Measurements from ENCODE around the gene PRAMEF6.
"Not testable (repeated sequence)": the region's sequence is repeated elsewhere in the genome, so short reads cannot be mapped to it uniquely, and the experiment has no call there.

Gene PRAMEF6

DNA sequence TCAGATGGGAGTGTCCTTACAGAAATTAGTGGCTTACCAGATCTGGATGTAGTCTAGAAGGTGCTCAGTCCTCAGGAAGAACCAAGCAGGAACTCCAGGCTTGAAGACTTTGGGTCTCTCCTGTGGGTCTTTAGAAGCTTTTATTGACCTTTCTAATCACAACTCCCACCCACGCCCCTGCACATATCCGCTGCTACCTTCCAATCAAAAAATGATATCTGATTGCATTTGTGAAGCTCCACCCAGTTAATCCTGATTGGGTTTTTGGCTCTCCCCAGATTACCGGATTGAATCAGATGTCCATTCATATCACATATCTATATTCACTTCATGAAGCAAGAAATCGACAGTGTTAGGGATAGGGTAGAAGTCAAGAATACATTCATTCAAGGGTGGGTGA lies at the start of gene PRAMEF6:
PRAMEF6 (minus strand) TSS at position 101 of the 400 bp plus-strand sequence. CDS start 5,062 bp downstream, outside the sequence.
- DNase-seq, result not testable (repeated sequence)

GRCh38 chr1:12924368-12924767 lies 23.0 kb downstream of the PRAMEF6 start:
- not testable (repeated sequence) for DNase-seq

- not testable (repeated sequence) for DNase-seq
These were observed 25.6 kb downstream of the PRAMEF6 start for GRCh38 chr1:12921749-12922148.

DNA sequence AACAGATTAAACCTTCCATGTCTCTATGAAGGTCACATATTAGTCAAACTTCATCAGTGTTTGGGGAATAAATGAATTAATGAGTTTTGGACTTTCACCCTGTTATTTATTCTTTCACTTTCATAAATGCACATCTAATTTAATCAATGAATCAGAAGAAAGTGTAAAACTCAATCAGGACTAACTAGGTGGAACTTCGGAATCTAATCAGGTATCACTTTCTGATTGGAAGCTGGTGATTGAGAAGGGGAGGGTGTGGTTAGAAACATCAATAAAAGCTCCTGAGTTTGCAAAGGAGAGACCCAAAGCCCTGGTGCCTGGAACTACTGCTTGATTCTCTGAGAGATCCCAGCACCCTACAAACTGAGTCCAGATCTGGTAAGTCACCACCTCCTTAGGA lies 31.1 kb downstream of the PRAMEF6 start, which contains the start of gene PRAMEF7:
PRAMEF7 (plus strand) TSS at position 301 of the 400 bp plus-strand sequence. CDS start 1,083 bp downstream, outside the sequence.
- not testable (repeated sequence) for DNase-seq

- not testable (repeated sequence) for DNase-seq
These were observed 43.4 kb downstream of the PRAMEF6 start for GRCh38 chr1:12903793-12904572.

DNA sequence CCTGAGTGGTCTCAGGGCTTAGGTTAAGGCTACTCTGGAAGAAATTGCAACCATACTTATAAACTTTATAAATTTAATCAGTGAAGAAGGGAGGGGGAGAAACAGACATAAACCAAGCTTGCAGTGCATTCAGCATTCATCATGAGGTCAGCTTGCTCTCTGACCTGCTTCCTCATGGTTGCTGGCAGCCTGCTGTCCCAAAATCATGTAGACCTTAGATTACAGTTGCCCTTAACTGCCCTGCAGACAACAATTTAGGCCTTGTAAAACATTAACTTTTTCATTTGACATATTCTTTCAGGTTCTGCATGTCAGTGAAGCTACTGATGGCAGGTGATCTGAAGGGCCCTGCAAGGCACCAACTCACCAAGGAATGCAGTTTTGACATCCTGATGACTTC lies 48.2 kb downstream of the PRAMEF6 start:
- DNase-seq, result not testable (repeated sequence)

DNA sequence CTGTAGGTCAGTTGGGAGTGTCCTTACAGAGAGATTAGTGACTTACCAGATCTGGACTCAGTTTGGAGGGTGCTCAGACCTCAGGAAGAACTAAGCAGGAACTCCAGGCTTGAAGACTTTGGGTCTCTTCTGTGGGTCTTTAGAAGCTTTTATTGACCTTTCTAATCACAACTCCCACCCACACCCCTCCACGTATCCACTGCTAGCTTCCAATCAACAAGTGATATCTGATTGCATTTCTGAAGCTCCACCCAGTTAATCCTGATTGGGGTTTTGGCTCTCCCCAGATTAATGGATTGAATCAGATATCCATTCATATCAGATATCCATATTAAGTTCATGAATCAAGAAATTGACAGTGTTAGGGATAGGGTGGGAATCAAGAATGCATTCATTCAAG lies 49.2 kb downstream of the PRAMEF6 start, which contains the start of gene PRAMEF10:
PRAMEF10 (minus strand) TSS at position 101 of the 400 bp plus-strand sequence. CDS start 2,423 bp downstream, outside the sequence.
- DNase-seq, result not testable (repeated sequence)
